Breast epithelium (tissue), 4 donors: Measurements from ENCODE around the gene DUSP15. TPM values are rescaled to one million over a fixed set of nuclear protein-coding genes. Genes with fewer than 3 reads are reported as not detected.

Source experiments
- DNase-seq, 2 donors: peaks; one replicate each; pipeline ENCODE4 v3.0.0-alpha.2; 2019; ENCODE audit warnings: low spot score in 2 of 2
- H3K27ac ChIP-seq, 2 donors: fragments of 200-600 bp; sonication (generic) in 1 of 2; one replicate each; pipeline ENCODE4 v1.5.1; 2016 to 2019; ENCODE audit warnings: mild to moderate bottlenecking in 1 of 2
- H3K27me3 ChIP-seq, 2 donors: fragments of 200-600 bp; sonication (generic) in 1 of 2; one replicate each; pipeline versions ENCODE4 v1.5.1 to v1.6.0; 2017 to 2019; ENCODE audit warnings: control low read depth in 1 of 2, mild to moderate bottlenecking in 1 of 2
- H3K36me3 ChIP-seq: fragments of 200-600 bp; one replicate; pipeline ENCODE4 v1.5.1; 2019
- H3K4me1 ChIP-seq, 2 donors: fragments of 200-600 bp; sonication (generic); one replicate each; pipeline ENCODE4 v1.5.1; 2016 to 2019; ENCODE audit warnings: control low read depth in 1 of 2
- H3K4me3 ChIP-seq, 3 donors: fragments of 200-600 bp; sonication (generic); 1 replicate in 2 of 3; 2 replicates in 1 of 3; pipeline ENCODE4 v1.5.1; 2016 to 2019; ENCODE audit warnings: mild to moderate bottlenecking in 3 of 3, moderate library complexity in 2 of 3
- H3K9me3 ChIP-seq, 2 donors: fragments of 200-600 bp; sonication (generic) in 1 of 2; one replicate each; pipeline ENCODE4 v1.5.1; 2016 to 2019; ENCODE audit warnings: control low read depth in 1 of 2
- CTCF ChIP-seq, 3 donors: fragments of 450-650 bp; IDR thresholded peaks; one replicate each; pipeline ENCODE4 v1.5.1; 2016 to 2017; ENCODE audit warnings: antibody characterized with exemption in 3 of 3, mild to moderate bottlenecking in 3 of 3, moderate library complexity in 3 of 3
- POLR2A ChIP-seq: fragments of 450-650 bp; IDR thresholded peaks from one replicate; pipeline ENCODE4 v1.6.1; 2016; ENCODE audit warnings: antibody characterized with exemption, mild to moderate bottlenecking, moderate library complexity
- POLR2AphosphoS5 ChIP-seq, 3 donors: sonication (generic); formaldehyde crosslinking; IDR thresholded peaks; one replicate each; pipeline ENCODE4 v1.6.1; 2017; ENCODE audit warnings: antibody characterized with exemption in 3 of 3
- intact Hi-C: fragments of 100-400 bp; cut with DNase I; formaldehyde crosslinking; loops from one replicate; pipeline ENCODE4 v1.15.1; 2023; ENCODE audit warnings: low total_unique reads
- total RNA-seq, 3 donors: library from RNA; depleted of rRNA; stranded (reverse); fragments of >200 nt; gene quantifications; one replicate each; pipeline ENCODE4 v1.1.0, GENCODE V29; 2016

DUSP15 gene
- total RNA-seq, 3 donors from 2014 or later: 1.9 to 3.6 (median 2.1) TPM

DNA sequence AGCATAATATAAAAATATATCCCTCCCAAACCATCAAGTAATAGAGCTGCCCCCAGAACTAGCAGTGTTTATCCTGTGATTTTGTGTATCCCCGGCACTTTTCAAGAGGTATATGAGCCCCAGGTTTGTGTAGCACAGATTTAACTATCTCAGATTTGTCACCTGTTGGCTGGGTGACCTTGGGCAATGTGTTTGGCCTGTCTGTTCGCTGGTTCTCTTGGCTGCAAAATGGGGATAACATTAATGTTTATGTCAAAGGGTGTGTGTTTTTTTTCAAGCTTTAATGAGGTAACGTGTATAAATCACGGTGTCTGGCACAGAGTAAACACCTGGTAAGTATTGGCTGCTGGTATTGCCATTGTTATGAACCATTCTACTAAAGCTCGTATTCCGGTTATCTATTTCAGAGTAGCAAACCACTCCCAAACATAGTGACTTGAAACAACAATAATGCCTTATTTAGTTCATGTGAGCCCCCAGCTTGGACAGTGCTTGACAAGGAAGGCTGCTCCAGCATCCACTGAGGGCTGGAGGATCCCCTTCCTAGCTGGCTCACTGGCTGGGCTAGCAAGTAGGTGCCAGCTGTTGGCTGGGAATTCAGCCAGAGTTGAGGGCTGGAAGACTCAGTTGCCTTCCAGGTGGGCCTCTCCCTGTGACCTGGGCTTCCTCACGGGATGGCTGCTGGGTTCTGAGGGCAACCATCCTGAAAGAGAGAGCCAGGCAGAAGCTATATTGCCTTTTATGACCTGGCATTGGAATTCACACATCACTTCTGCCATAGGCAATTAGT, 45.4 kb upstream of the DUSP15 start:
- no peak for TF ChIP-seq POLR2AphosphoS5 (IDR thresholded peaks at IDR 0.05)
- TF ChIP-seq CTCF (IDR thresholded peaks at IDR 0.05): no peak
- TF ChIP-seq POLR2A: no peak
- intact Hi-C loops: no loop called here
- Histone ChIP-seq H3K27me3 (no peaks in the 10 kb centered on the region), H3K36me3 (no peaks in the 10 kb centered on the region), H3K4me3 (no peak overlapping the region), H3K27ac (no peak overlapping the region), H3K9me3 (no peaks in the 10 kb centered on the region), H3K4me1 (no peaks in the 10 kb centered on the region)
- no peak for DNase-seq

GRCh38 chr20:31914170-31914569, 43.8 kb upstream of the DUSP15 start:
- no peak overlapping the region for H3K27ac ChIP-seq
- no peaks in the 10 kb centered on the region for H3K36me3 ChIP-seq
- no peak overlapping the region for H3K4me3 ChIP-seq
- H3K4me1 ChIP-seq: no peaks in the 10 kb centered on the region
- no peak for TF ChIP-seq CTCF (IDR thresholded peaks at IDR 0.05)
- no peaks in the 10 kb centered on the region for H3K27me3 ChIP-seq
- no peaks in the 10 kb centered on the region for H3K9me3 ChIP-seq
- no peak for DNase-seq
- intact Hi-C loops: no loop called here

DNA sequence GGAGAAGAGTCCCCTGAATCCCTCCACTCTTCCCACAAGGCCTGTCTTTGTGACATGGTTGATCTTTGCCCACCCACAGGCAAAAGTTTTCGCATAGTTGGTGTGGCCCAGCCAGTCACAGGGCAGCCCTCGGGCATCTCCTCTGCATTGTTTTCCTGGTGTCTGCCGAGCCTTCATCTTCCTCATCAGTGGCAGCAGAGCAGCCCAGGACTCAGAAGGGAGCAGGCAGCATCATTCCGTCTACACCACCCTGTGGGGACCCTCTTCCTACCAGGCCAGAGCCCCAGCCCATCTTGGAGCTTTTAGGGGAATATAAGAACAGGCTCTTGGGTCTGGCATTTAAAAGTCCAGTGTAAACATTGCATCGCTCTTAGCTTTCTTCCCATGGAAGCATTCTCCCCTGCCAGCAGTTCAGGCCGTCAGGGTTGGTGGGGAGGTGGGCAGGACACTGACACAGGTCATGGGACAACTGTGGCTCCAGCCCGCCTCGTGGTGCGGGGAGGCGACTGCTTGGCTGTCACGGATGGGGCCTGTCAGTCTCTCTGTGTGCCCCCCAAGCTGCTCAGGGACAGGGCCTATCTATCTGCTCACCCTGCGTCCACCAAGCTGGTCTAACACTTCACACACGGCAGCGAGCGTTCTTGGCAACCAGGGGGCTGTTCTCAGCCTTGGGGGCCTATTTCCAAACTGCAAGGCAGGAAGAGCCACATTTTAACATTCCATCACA, 43.3 kb upstream of the DUSP15 start:
- no peak for DNase-seq
- Histone ChIP-seq H3K4me1 (no peaks in the 10 kb centered on the region), H3K27ac (no peak overlapping the region)

GRCh38 chr20:31910071-31910803, 39.9 kb upstream of the DUSP15 start:
- Histone ChIP-seq H3K36me3 (no peaks in the 10 kb centered on the region), H3K4me3 (no peak overlapping the region), H3K27me3 (no peaks in the 10 kb centered on the region), H3K4me1 (no peaks in the 10 kb centered on the region), H3K27ac (no peak overlapping the region), H3K9me3 (no peaks in the 10 kb centered on the region)
- intact Hi-C loops: no loop called here
- TF ChIP-seq CTCF (IDR thresholded peaks at IDR 0.05): no peak
- no peak for TF ChIP-seq POLR2AphosphoS5 (IDR thresholded peaks at IDR 0.05)
- no peak for TF ChIP-seq POLR2A
- DNase-seq: no peak

More for the DNA sequence above, 43.3 kb upstream of the DUSP15 start:
- no peak for TF ChIP-seq POLR2AphosphoS5 (IDR thresholded peaks at IDR 0.05)
- TF ChIP-seq POLR2A: no peak
- no peak for TF ChIP-seq CTCF (IDR thresholded peaks at IDR 0.05)
- no peaks in the 10 kb centered on the region for H3K36me3 ChIP-seq
- no peaks in the 10 kb centered on the region for H3K9me3 ChIP-seq
- H3K27me3 ChIP-seq: no peaks in the 10 kb centered on the region
- intact Hi-C loops: no loop called here
- H3K4me3 ChIP-seq: no peak overlapping the region
